Lower leg skin (tissue), 3 donors: ENCODE data around the gene TMEM86B.

Experiments used
- POLR2A ChIP-seq, 2 donors: fragments of 450-650 bp; IDR thresholded peaks; one replicate each; pipeline ENCODE4 v1.6.1; 2016 to 2017; ENCODE audit warnings: antibody characterized with exemption in 2 of 2, mild to moderate bottlenecking in 1 of 2, moderate library complexity in 1 of 2
- TF ChIP-seq, protein P1 (sequence below), 3 donors: fragments of 450-650 bp; IDR thresholded peaks; one replicate each; pipeline ENCODE4 v1.5.1; 2016; ENCODE audit warnings: antibody characterized with exemption in 3 of 3, mild to moderate bottlenecking in 3 of 3, moderate library complexity in 2 of 3

- no peak for TF ChIP-seq POLR2A (IDR thresholded peaks at IDR 0.05)
- TF ChIP-seq, protein P1, sequence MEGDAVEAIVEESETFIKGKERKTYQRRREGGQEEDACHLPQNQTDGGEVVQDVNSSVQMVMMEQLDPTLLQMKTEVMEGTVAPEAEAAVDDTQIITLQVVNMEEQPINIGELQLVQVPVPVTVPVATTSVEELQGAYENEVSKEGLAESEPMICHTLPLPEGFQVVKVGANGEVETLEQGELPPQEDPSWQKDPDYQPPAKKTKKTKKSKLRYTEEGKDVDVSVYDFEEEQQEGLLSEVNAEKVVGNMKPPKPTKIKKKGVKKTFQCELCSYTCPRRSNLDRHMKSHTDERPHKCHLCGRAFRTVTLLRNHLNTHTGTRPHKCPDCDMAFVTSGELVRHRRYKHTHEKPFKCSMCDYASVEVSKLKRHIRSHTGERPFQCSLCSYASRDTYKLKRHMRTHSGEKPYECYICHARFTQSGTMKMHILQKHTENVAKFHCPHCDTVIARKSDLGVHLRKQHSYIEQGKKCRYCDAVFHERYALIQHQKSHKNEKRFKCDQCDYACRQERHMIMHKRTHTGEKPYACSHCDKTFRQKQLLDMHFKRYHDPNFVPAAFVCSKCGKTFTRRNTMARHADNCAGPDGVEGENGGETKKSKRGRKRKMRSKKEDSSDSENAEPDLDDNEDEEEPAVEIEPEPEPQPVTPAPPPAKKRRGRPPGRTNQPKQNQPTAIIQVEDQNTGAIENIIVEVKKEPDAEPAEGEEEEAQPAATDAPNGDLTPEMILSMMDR (IDR thresholded peaks at IDR 0.05) = no peak
Measured at GRCh38 chr19:55245236-55245904, 16.8 kb upstream of the TMEM86B start.
